H9 (cell line): ENCODE data around the gene ASL. TPM values are rescaled to one million over a fixed set of nuclear protein-coding genes. Genes with fewer than 3 reads are reported as not detected.

Source experiments
- DNase-seq: peaks from one replicate; pipeline ENCODE4 v3.0.0-alpha.2; 2017
- H2AFZ ChIP-seq: one replicate; pipeline ENCODE4 v1.6.1; 2013; ENCODE audit warnings: mild to moderate bottlenecking, low read length, control low read depth, moderate library complexity
- H2AK5ac ChIP-seq: 2 replicates; pipeline ENCODE4 v1.6.1; 2013; ENCODE audit warnings: low read length, control low read depth, mixed read lengths; ENCODE audit not compliant: insufficient read length
- H2BK120ac ChIP-seq: one replicate; pipeline ENCODE4 v1.6.1; 2013; ENCODE audit warnings: low read depth, mild to moderate bottlenecking, low read length, control low read depth, inconsistent platforms; ENCODE audit not compliant: poor library complexity, severe bottlenecking
- H2BK12ac ChIP-seq: 2 replicates; pipeline ENCODE4 v1.6.1; 2013; ENCODE audit warnings: low read length, control low read depth, mixed read lengths, low read depth; ENCODE audit not compliant: insufficient read length
- H2BK15ac ChIP-seq: 2 replicates; pipeline ENCODE4 v1.6.1; 2013; ENCODE audit warnings: low read depth, low read length, control low read depth
- H2BK20ac ChIP-seq: one replicate; pipeline ENCODE4 v1.6.1; 2013; ENCODE audit warnings: low read depth, mild to moderate bottlenecking, low read length, control low read depth, inconsistent platforms; ENCODE audit not compliant: poor library complexity, severe bottlenecking
- H2BK5ac ChIP-seq: 2 replicates; pipeline ENCODE4 v1.6.1; 2013; ENCODE audit warnings: low read length, control low read depth, mixed read lengths; ENCODE audit not compliant: insufficient read length
- H3K14ac ChIP-seq: 2 replicates; pipeline ENCODE4 v1.6.1; 2013; ENCODE audit warnings: low read length, control low read depth; ENCODE audit not compliant: insufficient read depth
- H3K18ac ChIP-seq: 2 replicates; pipeline ENCODE4 v1.6.1; 2013; ENCODE audit warnings: low read depth, mild to moderate bottlenecking, mixed read lengths, low read length, control low read depth; ENCODE audit not compliant: insufficient read length
- H3K23ac ChIP-seq: 2 replicates; pipeline ENCODE4 v1.6.1; 2013; ENCODE audit warnings: low read length, control low read depth, mixed read lengths, low read depth; ENCODE audit not compliant: insufficient read length
- H3K23me2 ChIP-seq: 2 replicates; pipeline ENCODE4 v1.6.1; 2013; ENCODE audit warnings: low read depth, mild to moderate bottlenecking, mixed read lengths, low read length, control low read depth; ENCODE audit not compliant: insufficient read length, poor library complexity, severe bottlenecking
- H3K27ac ChIP-seq: 2 replicates; pipeline ENCODE4 v1.5.1; 2013; ENCODE audit warnings: low read length, control low read depth, mixed read lengths, low read depth; ENCODE audit not compliant: insufficient read length
- H3K27me3 ChIP-seq: 2 replicates; pipeline ENCODE4 v1.6.1; 2013; ENCODE audit warnings: low read length, control low read depth, inconsistent platforms; ENCODE audit not compliant: insufficient read depth
- H3K4ac ChIP-seq: 2 replicates; pipeline ENCODE4 v1.6.1; 2013; ENCODE audit warnings: low read depth, mild to moderate bottlenecking, control low read depth, inconsistent platforms, low read length, moderate library complexity
- H3K4me1 ChIP-seq: 2 replicates; pipeline ENCODE4 v1.6.1; 2013; ENCODE audit warnings: low read length, control low read depth, inconsistent platforms; ENCODE audit not compliant: insufficient read depth
- H3K4me2 ChIP-seq: 2 replicates; pipeline ENCODE4 v1.6.1; 2013; ENCODE audit warnings: low read length, control low read depth, mixed read lengths; ENCODE audit not compliant: insufficient read length, insufficient read depth
- H3K56ac ChIP-seq: 2 replicates; pipeline ENCODE4 v1.6.1; 2013; ENCODE audit warnings: low read depth, mild to moderate bottlenecking, mixed read lengths, low read length, control low read depth; ENCODE audit not compliant: insufficient read length
- H3K79me1 ChIP-seq: 2 replicates; pipeline ENCODE4 v1.6.1; 2013; ENCODE audit warnings: low read depth, mild to moderate bottlenecking, moderate library complexity, low read length, control low read depth, inconsistent platforms; ENCODE audit not compliant: insufficient read depth, poor library complexity, severe bottlenecking
- H3K79me2 ChIP-seq: 2 replicates; pipeline ENCODE4 v1.6.1; 2013; ENCODE audit warnings: low read length, control low read depth, inconsistent platforms; ENCODE audit not compliant: insufficient read depth
- H3K9ac ChIP-seq: 2 replicates; pipeline ENCODE4 v1.6.1; 2013; ENCODE audit warnings: low read length, control low read depth, mixed read lengths; ENCODE audit not compliant: insufficient read length; ENCODE audit errors: extremely low read depth
- H3K9me3 ChIP-seq: one replicate; pipeline ENCODE4 v1.6.1; 2013; ENCODE audit warnings: low read depth, low read length, inconsistent platforms; ENCODE audit not compliant: control insufficient read depth
- H3T11ph ChIP-seq: one replicate; pipeline ENCODE4 v1.6.1; 2013; ENCODE audit warnings: mild to moderate bottlenecking, low read length, control low read depth, inconsistent platforms
- H4K20me1 ChIP-seq: one replicate; pipeline ENCODE4 v1.6.1; 2013; ENCODE audit not compliant: control insufficient read depth, insufficient read length, insufficient read depth
- H4K5ac ChIP-seq: 2 replicates; pipeline ENCODE4 v1.6.1; 2013; ENCODE audit warnings: low read depth, mild to moderate bottlenecking, mixed read lengths, low read length, control low read depth; ENCODE audit not compliant: insufficient read length
- H4K8ac ChIP-seq: replicated peaks from 2 replicates; pipeline ENCODE4 v1.6.1; 2013; ENCODE audit warnings: low read length, control low read depth, mixed read lengths, low read depth; ENCODE audit not compliant: insufficient read length
- H4K91ac ChIP-seq: 2 replicates; pipeline ENCODE4 v1.6.1; 2013; ENCODE audit warnings: low read depth, mild to moderate bottlenecking, moderate library complexity, mixed read lengths, low read length, control low read depth; ENCODE audit not compliant: insufficient read length
- H3K27ac Mint-ChIP-seq, 3 experiments: 2 replicates in 2 of 3; 3 replicates in 1 of 3; pipeline ENCODE4 v1.8.0; 2020 to 2021; ENCODE audit warnings: mixed read lengths in 3 of 3, mild to moderate bottlenecking in 1 of 3, moderate library complexity in 1 of 3
- H3K27me3 Mint-ChIP-seq: 2 replicates; pipeline ENCODE4 v1.8.0; 2021; ENCODE audit warnings: low read depth, mild to moderate bottlenecking, moderate library complexity, mixed read lengths
- H3K36me3 Mint-ChIP-seq, 3 experiments: 2 replicates in 2 of 3; 3 replicates in 1 of 3; pipeline ENCODE4 v1.8.0; 2020 to 2021; ENCODE audit warnings: low read depth in 3 of 3, mixed read lengths in 3 of 3; ENCODE audit not compliant: insufficient read depth in 1 of 3
- H3K4me1 Mint-ChIP-seq, 2 experiments: 2 replicates each; pipeline ENCODE4 v1.8.0; 2020; ENCODE audit warnings: mixed read lengths in 2 of 2
- H3K4me3 Mint-ChIP-seq, 2 experiments: 2 replicates in 1 of 2; 3 replicates in 1 of 2; pipeline ENCODE4 v1.8.0; 2020 to 2021; ENCODE audit warnings: mild to moderate bottlenecking in 2 of 2, mixed read lengths in 2 of 2, moderate library complexity in 1 of 2
- H3K9me3 Mint-ChIP-seq, 2 experiments: 2 replicates in 1 of 2; 3 replicates in 1 of 2; pipeline ENCODE4 v1.8.0; 2020; ENCODE audit warnings: mild to moderate bottlenecking in 2 of 2, mixed read lengths in 2 of 2, moderate library complexity in 1 of 2
- WGBS: extraction: QIAGEN DNeasy Blood & Tissue Kit; methylation state at CpG from one replicate; pipeline ENCODE4 v1.1.7; 2013; ENCODE audit warnings: missing lambda C conversion rate, low lambda C conversion rate, mixed read lengths; ENCODE audit not compliant: insufficient read length; ENCODE audit errors: extremely low coverage; 5-methylcytosine and 5-hydroxymethylcytosine counted together
- total RNA-seq: library from RNA; stranded (reverse); gene quantifications from 2 replicates; pipeline ENCODE4 v1.2.1, GENCODE V29; 2021
- TF ChIP-seq, protein P1 (sequence below): fragments of 200-600 bp; sonication (generic); conservative IDR thresholded peaks from 3 replicates; pipeline ENCODE4 v1.8.0; 2021; ENCODE audit warnings: antibody characterized with exemption, mild to moderate bottlenecking

Gene ASL
- total RNA-seq, 1 experiment from 2014 or later, result 30.7 TPM

GRCh38 chr7:66142334-66142733 is 66.7 kb downstream of the ASL start:
- no peaks in the 10 kb centered on the region for H3K23me2 ChIP-seq
- no peaks in the 10 kb centered on the region for H3K4me1 ChIP-seq
- Mint-ChIP-seq H3K4me3 (no peak overlapping the region; a peak in 1 of 5 replicates), H3K36me3 (peaks cover 15 to 77% (median 52%) of the 10 kb centered on the region in 3 experiments; a peak in 6 of 7 replicates), H3K27me3 (no peaks in the 10 kb centered on the region), H3K27ac (peak overlapping the region in 1 of 3 experiments; percentile 10; a peak in 1 of 7 replicates), H3K4me1 (no peaks in the 10 kb centered on the region), H3K9me3 (no peaks in the 10 kb centered on the region)
- no peak overlapping the region for H3T11ph ChIP-seq
- WGBS, result no CpG with 5 or more reads among the region's 3 CpGs
- H3K27me3 ChIP-seq, result no peaks in the 10 kb centered on the region
- H2BK120ac ChIP-seq, result no peak overlapping the region
- H3K4me2 ChIP-seq, result no peak overlapping the region
- H3K9ac ChIP-seq, result no peak overlapping the region
- H3K56ac ChIP-seq, result no peak overlapping the region
- H2BK15ac ChIP-seq, result no peak overlapping the region
- H3K18ac ChIP-seq, result no peak overlapping the region
- no peak overlapping the region for H3K14ac ChIP-seq
- H2BK12ac ChIP-seq, result no peak overlapping the region
- H3K23ac ChIP-seq, result no peak overlapping the region
- DNase-seq, result no peak
- no peak overlapping the region for H2AFZ ChIP-seq
- H2AK5ac ChIP-seq, result no peak overlapping the region
- H2BK20ac ChIP-seq, result no peak overlapping the region
- no peak overlapping the region for H3K4ac ChIP-seq
- H4K8ac ChIP-seq, result no peak overlapping the region
- no peak overlapping the region for H4K91ac ChIP-seq
- TF ChIP-seq, protein P1, sequence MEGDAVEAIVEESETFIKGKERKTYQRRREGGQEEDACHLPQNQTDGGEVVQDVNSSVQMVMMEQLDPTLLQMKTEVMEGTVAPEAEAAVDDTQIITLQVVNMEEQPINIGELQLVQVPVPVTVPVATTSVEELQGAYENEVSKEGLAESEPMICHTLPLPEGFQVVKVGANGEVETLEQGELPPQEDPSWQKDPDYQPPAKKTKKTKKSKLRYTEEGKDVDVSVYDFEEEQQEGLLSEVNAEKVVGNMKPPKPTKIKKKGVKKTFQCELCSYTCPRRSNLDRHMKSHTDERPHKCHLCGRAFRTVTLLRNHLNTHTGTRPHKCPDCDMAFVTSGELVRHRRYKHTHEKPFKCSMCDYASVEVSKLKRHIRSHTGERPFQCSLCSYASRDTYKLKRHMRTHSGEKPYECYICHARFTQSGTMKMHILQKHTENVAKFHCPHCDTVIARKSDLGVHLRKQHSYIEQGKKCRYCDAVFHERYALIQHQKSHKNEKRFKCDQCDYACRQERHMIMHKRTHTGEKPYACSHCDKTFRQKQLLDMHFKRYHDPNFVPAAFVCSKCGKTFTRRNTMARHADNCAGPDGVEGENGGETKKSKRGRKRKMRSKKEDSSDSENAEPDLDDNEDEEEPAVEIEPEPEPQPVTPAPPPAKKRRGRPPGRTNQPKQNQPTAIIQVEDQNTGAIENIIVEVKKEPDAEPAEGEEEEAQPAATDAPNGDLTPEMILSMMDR, result no peak
- H3K9me3 ChIP-seq, result no peaks in the 10 kb centered on the region
- no peaks in the 10 kb centered on the region for H3K79me1 ChIP-seq
- no peak overlapping the region for H2BK5ac ChIP-seq
- H4K20me1 ChIP-seq, result peaks cover 6% of the 10 kb centered on the region
- H4K5ac ChIP-seq, result no peak overlapping the region
- no peaks in the 10 kb centered on the region for H3K79me2 ChIP-seq
- no peak overlapping the region for H3K27ac ChIP-seq
